ENCODE measurements around the gene RFX1.

DNA sequence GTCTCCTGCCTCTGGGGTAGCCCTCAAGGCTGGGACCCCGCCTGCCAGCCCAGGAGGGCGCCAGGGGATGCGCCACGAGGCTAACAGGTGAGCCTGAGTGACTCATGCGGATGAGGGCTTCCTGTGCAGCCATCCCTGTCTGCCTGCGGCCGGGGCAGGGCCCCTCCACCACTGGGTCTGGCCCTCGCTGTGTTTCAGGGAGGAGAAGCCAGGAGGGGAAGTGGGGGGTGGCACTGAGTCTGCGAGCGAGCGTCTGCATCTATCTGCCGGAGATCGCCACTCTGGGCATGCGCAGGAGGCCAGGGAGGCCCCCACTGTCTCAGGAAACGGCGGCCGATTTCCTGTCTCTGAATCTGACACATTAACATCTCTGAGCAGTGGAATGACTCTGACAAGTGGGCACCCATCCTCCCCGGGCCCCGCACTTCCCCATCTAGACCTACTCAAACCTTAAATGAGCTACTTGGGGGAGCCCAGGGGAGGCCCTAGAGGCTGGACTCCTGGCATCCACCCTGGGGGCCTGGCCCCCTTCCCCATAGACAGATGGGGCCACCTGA, 19.7 kb downstream of the RFX1 start:
- 0 out of 2 replicates have a peak, but pooled peaks have one; percentile 18 for TF ChIP-seq GLIS3 (CRISPR knock-in tag; IDR thresholded peaks at IDR 0.05)
- no peak for TF ChIP-seq SNAI2 (CRISPR knock-in tag; IDR thresholded peaks at IDR 0.05)
- TF ChIP-seq PATZ1 (CRISPR knock-in tag; IDR thresholded peaks at IDR 0.05; ENCODE audit: borderline replicate concordance), result peak; percentile 11; the same call in 1 of the 2 replicates
- no peak for TF ChIP-seq RARB (CRISPR knock-in tag; IDR thresholded peaks at IDR 0.05)
- TF ChIP-seq ZNF8 (CRISPR knock-in tag; IDR thresholded peaks at IDR 0.05), result no peak
- TF ChIP-seq, protein P1, sequence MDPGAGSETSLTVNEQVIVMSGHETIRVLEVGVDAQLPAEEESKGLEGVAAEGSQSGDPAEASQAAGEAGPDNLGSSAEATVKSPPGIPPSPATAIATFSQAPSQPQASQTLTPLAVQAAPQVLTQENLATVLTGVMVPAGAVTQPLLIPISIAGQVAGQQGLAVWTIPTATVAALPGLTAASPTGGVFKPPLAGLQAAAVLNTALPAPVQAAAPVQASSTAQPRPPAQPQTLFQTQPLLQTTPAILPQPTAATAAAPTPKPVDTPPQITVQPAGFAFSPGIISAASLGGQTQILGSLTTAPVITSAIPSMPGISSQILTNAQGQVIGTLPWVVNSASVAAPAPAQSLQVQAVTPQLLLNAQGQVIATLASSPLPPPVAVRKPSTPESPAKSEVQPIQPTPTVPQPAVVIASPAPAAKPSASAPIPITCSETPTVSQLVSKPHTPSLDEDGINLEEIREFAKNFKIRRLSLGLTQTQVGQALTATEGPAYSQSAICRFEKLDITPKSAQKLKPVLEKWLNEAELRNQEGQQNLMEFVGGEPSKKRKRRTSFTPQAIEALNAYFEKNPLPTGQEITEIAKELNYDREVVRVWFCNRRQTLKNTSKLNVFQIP (CRISPR knock-in tag; IDR thresholded peaks at IDR 0.05; ENCODE audit: borderline replicate concordance, low read depth), result no peak
- TF ChIP-seq BACH2 (CRISPR knock-in tag; IDR thresholded peaks at IDR 0.05; ENCODE audit: borderline replicate concordance), result no peak
- no peak for TF ChIP-seq ZFP3 (CRISPR knock-in tag; IDR thresholded peaks at IDR 0.05)
- TF ChIP-seq TCF4 (CRISPR knock-in tag; IDR thresholded peaks at IDR 0.05; ENCODE audit: borderline replicate concordance), result no peak
- TF ChIP-seq, protein P2, sequence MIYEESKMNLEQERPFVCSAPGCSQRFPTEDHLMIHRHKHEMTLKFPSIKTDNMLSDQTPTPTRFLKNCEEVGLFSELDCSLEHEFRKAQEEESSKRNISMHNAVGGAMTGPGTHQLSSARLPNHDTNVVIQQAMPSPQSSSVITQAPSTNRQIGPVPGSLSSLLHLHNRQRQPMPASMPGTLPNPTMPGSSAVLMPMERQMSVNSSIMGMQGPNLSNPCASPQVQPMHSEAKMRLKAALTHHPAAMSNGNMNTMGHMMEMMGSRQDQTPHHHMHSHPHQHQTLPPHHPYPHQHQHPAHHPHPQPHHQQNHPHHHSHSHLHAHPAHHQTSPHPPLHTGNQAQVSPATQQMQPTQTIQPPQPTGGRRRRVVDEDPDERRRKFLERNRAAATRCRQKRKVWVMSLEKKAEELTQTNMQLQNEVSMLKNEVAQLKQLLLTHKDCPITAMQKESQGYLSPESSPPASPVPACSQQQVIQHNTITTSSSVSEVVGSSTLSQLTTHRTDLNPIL (CRISPR knock-in tag; IDR thresholded peaks at IDR 0.05; ENCODE audit: low read depth), result no peak

Data from SK-N-SH treated with all-trans-retinoic acid at 6 μM for 48 hours (cell line).